ENCODE measurements around the gene IFT20. TPM values are rescaled to one million over a fixed set of nuclear protein-coding genes. Genes with fewer than 3 reads are reported as not detected.

IFT20 gene
- total and polyA plus RNA-seq, 3 donors from 2014 or later = 79.8 to 104 (median 94.8) TPM

DNA sequence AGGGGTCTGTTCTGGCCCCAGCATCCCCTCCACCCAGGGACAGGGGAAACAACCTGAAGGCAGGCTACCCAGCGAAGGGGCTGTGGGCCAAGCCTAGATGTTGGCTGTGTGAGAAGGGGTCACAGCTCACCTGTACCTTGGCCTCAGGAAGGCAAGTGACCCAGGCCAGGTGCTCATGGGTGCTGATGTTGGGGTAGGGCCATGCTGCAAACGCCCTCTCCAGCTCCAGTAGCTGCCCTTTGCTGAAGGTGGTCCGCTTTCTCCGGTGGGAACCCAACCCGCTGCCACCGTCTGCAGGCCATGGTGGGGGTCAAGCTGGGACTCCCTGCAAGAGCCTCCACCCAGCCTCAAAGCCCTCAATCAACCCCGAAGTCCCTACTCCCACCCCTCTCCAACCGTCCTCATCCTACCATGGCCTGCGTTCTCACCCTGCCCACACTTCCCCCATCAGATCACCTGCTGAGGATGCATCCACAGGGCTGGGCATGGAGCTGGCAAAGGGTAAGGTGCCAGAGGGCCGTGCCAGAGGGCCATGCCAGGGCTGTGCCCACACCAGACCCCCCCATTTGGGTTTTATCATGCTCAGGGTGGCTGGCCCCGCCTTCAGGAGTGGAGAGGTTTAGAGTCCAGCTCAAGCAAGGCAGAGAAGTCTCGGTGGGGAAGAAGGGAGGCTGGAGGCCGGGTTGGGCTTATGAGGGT is 29.5 kb upstream of the IFT20 start, which contains the start of gene SEBOX:
Gene SEBOX, minus strand, starts transcription at position 535 of the 699 bp plus-strand sequence. Its CDS starts 48 bp downstream, at position 487.
- intact Hi-C loops (cut with DNase I; ENCODE audit: low total_unique reads) = no loop called here
- Histone ChIP-seq H3K36me3 (ENCODE audit: low read depth, missing control alignments) (no peaks in the 10 kb centered on the region), H3K9me3 (no peaks in the 10 kb centered on the region), H3K4me3 (no peak within 1 kb of the TSS), H3K4me1 (peaks cover under 1% of the 10 kb centered on the region), H3K27ac (no peak within 1 kb of the TSS), H3K27me3 (no peaks in the 10 kb centered on the region)
- 89 to 91% methylated on average over 6 to 13 of the region's 13 CpGs for WGBS, 2 donors
- DNase-seq = no peak
- TF ChIP-seq POLR2A (IDR thresholded peaks at IDR 0.05) = no peak
- TF ChIP-seq, protein P1, sequence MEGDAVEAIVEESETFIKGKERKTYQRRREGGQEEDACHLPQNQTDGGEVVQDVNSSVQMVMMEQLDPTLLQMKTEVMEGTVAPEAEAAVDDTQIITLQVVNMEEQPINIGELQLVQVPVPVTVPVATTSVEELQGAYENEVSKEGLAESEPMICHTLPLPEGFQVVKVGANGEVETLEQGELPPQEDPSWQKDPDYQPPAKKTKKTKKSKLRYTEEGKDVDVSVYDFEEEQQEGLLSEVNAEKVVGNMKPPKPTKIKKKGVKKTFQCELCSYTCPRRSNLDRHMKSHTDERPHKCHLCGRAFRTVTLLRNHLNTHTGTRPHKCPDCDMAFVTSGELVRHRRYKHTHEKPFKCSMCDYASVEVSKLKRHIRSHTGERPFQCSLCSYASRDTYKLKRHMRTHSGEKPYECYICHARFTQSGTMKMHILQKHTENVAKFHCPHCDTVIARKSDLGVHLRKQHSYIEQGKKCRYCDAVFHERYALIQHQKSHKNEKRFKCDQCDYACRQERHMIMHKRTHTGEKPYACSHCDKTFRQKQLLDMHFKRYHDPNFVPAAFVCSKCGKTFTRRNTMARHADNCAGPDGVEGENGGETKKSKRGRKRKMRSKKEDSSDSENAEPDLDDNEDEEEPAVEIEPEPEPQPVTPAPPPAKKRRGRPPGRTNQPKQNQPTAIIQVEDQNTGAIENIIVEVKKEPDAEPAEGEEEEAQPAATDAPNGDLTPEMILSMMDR (IDR thresholded peaks at IDR 0.05) = no peak

DNA sequence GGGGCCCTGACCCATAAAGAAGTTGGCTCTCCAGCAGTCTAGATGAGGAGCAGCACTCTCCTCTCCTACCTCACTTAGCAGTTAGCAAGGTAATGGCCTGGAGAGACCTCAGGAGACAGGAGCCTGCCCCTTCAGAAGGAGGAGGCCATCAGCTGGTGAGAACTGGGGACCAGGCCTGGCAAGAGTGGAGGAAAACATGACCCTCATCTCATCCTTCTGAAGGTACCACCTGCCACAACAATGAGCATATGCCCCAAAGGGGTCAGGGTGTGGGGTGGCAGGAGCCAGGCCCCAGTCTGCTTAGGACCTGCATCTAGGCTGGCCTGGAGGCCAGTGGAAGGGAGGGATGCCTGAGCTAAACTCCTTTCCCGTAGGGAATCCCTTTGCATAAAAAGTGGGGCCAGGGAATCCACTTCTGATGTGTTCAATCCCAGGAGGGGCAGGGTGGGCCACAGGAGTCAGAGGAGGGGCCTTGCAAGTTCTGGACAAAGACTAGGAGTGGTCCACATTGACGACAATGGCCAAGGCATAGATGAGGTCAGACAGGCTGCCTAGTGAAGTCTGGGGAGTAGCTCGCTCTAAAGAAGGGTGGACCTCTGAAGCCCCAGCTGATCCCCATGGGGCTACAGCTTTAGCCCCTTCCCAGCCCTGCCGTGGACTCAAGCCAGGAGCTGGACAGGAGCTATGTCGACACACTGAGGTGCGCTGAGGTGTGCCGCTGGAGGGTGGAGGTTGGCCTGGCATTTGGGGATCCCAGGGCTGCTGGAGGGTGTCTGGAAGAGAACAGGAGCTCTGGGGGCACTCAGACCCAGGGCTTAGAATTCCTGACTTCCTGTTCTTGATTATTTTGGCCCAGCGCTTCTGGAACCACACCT is 28.7 kb upstream of the IFT20 start:
- no peaks in the 10 kb centered on the region for H3K4me1 ChIP-seq
- no peak overlapping the region for H3K27ac ChIP-seq
- TF ChIP-seq, protein P1 (IDR thresholded peaks at IDR 0.05) = no peak
- TF ChIP-seq POLR2A (IDR thresholded peaks at IDR 0.05) = no peak
- DNase-seq = no peak
- intact Hi-C loops (cut with DNase I; ENCODE audit: low total_unique reads) = no loop called here
- no peaks in the 10 kb centered on the region for H3K9me3 ChIP-seq
- WGBS, 2 donors = 81 to 94% methylated on average over 7 to 8 of the region's 8 CpGs
- no peak overlapping the region for H3K4me3 ChIP-seq
- no peaks in the 10 kb centered on the region for H3K36me3 ChIP-seq (ENCODE audit: low read depth, missing control alignments)
- no peaks in the 10 kb centered on the region for H3K27me3 ChIP-seq

DNA sequence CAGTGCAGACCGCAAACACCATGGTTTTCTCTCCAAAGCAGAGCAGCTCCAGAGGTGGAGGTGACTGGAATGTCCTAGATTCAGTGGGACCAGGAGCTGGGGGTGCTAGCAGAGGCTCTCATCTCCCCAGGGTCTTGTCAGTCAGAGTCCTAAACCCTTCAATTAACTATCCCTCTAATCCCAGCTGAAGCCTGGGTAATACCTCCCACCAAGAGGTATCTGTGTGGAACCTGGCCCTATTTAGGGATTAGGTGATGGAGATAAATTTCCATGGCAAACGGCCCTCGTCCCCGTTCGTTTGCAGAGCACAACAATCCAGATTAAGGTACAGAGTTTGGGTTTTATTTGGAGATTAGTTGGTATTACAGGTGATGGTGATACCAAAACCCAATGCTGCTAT is 27.9 kb upstream of the IFT20 start:
- peaks cover 6% of the 10 kb centered on the region for H3K4me1 ChIP-seq
- intact Hi-C loops (cut with DNase I; ENCODE audit: low total_unique reads) = no loop called here
- H3K9me3 ChIP-seq = no peaks in the 10 kb centered on the region
- no peak overlapping the region for H3K27ac ChIP-seq
- H3K27me3 ChIP-seq = no peaks in the 10 kb centered on the region
- H3K4me3 ChIP-seq = no peak overlapping the region
- WGBS, 2 donors = 73 to 87% methylated on average over 5 of the region's 5 CpGs
- H3K36me3 ChIP-seq (ENCODE audit: low read depth, missing control alignments) = no peaks in the 10 kb centered on the region
- no peak for DNase-seq
- TF ChIP-seq, protein P1 (IDR thresholded peaks at IDR 0.05) = no peak
- TF ChIP-seq POLR2A (IDR thresholded peaks at IDR 0.05) = no peak

DNA sequence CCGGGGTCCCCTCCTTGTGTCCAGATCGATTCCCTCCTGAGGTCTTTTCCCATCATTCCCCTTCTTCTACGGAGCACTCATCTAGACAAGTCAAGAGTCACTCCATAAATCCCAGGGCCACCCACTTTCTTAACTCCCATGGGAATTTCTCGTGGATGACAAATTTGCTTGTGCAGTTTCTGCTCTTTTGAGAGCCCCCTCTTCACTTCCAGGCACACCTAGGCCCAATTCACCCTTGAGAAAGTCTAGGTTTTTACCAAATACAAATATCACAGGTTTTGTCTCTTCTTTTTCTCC is 22.6 kb upstream of the IFT20 start:
- Histone ChIP-seq H3K9me3 (no peaks in the 10 kb centered on the region), H3K27me3 (no peaks in the 10 kb centered on the region), H3K4me1 (peaks cover 14% of the 10 kb centered on the region), H3K27ac (peak overlapping the region; percentile 81 to 86), H3K36me3 (ENCODE audit: low read depth, missing control alignments) (no peaks in the 10 kb centered on the region), H3K4me3 (peak overlapping the region; percentile 100)
- TF ChIP-seq, protein P1 (IDR thresholded peaks at IDR 0.05) = no peak
- no peak for TF ChIP-seq POLR2A (IDR thresholded peaks at IDR 0.05)
- no peak for DNase-seq
- intact Hi-C loops (cut with DNase I; ENCODE audit: low total_unique reads) = no loop called here
- WGBS, 2 donors = 2 to 4% methylated on average over 4 of the region's 4 CpGs
